Measurements from ENCODE around the gene OPTC.
"Not testable (repeated sequence)": the region's sequence is repeated elsewhere in the genome, so short reads cannot be mapped to it uniquely, and the experiment has no call there.

Gene OPTC

DNA sequence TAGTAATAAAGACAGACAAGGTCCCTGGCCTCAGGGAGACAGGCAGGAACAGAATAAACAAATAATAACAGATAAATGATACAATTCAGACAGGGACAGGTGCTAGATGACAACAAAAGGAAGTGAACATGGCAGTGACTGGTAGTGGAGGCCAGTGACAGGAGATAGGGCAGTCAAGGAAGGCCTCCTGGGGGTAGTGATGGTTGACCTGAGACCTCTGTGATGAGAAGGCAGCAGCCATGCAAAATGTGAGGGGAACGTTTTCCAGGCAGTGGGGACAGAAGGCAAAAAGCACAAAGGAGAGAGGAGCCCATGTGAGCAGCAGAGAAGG lies 18.5 kb downstream of the OPTC start:
- DNase-seq: no peak
- no peaks in the 10 kb centered on the region for H3K27me3 ChIP-seq
- H3K4me1 ChIP-seq: peaks cover 4% of the 10 kb centered on the region
- H3K9me3 ChIP-seq: no peaks in the 10 kb centered on the region
- no peak overlapping the region for H3K4me3 ChIP-seq (ENCODE audit: low read depth, low read length)
- no peaks in the 10 kb centered on the region for H3K36me3 ChIP-seq
- TF ChIP-seq, protein P1, sequence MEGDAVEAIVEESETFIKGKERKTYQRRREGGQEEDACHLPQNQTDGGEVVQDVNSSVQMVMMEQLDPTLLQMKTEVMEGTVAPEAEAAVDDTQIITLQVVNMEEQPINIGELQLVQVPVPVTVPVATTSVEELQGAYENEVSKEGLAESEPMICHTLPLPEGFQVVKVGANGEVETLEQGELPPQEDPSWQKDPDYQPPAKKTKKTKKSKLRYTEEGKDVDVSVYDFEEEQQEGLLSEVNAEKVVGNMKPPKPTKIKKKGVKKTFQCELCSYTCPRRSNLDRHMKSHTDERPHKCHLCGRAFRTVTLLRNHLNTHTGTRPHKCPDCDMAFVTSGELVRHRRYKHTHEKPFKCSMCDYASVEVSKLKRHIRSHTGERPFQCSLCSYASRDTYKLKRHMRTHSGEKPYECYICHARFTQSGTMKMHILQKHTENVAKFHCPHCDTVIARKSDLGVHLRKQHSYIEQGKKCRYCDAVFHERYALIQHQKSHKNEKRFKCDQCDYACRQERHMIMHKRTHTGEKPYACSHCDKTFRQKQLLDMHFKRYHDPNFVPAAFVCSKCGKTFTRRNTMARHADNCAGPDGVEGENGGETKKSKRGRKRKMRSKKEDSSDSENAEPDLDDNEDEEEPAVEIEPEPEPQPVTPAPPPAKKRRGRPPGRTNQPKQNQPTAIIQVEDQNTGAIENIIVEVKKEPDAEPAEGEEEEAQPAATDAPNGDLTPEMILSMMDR (IDR thresholded peaks at IDR 0.05; ENCODE audit: low read depth, low read length): no peak

DNA sequence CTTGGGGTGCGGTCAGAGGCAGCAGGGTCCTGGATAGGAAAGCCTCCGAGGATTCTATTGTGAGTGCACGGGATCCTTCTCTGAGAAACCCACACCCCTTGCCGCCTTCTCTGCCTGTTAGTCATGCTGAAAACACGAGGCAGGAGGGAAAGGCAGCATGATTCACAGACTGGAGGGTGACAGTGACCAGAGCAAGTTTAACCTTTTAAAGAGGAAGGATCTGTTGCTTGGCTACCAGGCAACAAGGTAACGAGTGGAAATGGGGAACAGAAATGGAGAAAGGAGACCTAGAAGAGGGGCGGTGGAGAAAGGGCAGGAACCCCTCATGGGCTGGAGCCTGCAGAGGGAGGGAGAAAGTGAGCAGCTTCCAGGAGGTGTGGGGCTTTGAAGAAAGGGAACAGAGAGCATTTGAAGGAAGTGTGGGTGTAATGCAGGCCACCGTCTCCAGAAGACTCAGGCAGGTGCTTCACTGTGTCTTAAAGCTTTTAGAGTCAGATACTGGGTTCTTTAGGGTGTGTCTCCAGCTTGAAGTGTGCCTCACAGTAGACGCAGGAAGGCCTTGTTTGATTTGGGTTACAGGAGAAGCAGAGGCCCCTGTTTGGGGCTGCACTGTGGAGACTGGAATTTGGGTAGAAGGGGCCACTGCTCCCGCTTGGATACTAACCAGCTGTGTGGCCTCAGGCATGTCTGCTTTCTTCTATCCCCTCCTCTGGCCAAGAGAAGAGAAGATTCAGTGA lies 19.1 kb downstream of the OPTC start:
- no peak for DNase-seq
- H3K9me3 ChIP-seq: no peaks in the 10 kb centered on the region

DNA sequence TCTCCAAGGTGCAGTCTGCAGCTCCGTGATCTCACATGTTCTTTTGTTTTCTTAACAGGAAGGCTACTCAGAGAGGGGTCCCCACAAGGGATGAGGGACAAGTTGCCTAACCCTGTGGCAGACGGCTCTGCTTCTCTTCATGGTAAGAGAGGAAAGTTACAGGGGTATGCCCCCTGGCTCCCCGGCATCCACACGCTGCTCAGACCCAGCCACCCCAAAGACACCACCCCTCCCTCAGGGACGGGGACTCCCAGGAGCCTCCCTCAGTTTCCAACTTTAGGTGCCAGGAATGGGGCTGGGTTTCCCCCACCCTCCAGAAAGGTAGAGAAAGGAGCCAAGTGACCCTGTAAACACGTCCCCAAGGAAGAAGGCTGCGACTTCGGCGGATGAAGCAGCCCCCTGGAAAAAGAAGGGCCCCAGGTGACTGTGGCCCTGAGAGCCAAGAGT lies 19.7 kb downstream of the OPTC start:
- Histone ChIP-seq H3K4me1 (peaks cover 4% of the 10 kb centered on the region), H3K9me3 (no peaks in the 10 kb centered on the region), H3K4me3 (ENCODE audit: low read depth, low read length) (no peak overlapping the region), H3K27me3 (no peaks in the 10 kb centered on the region), H3K36me3 (no peaks in the 10 kb centered on the region)
- DNase-seq: no peak
- TF ChIP-seq, protein P1 (IDR thresholded peaks at IDR 0.05; ENCODE audit: low read depth, low read length): no peak

More for the DNA sequence above, 19.1 kb downstream of the OPTC start:
- H3K36me3 ChIP-seq: no peaks in the 10 kb centered on the region
- H3K27me3 ChIP-seq: no peaks in the 10 kb centered on the region
- TF ChIP-seq, protein P1 (IDR thresholded peaks at IDR 0.05; ENCODE audit: low read depth, low read length): no peak
- H3K4me1 ChIP-seq: peaks cover 4% of the 10 kb centered on the region
- H3K4me3 ChIP-seq (ENCODE audit: low read depth, low read length): no peak overlapping the region

DNA sequence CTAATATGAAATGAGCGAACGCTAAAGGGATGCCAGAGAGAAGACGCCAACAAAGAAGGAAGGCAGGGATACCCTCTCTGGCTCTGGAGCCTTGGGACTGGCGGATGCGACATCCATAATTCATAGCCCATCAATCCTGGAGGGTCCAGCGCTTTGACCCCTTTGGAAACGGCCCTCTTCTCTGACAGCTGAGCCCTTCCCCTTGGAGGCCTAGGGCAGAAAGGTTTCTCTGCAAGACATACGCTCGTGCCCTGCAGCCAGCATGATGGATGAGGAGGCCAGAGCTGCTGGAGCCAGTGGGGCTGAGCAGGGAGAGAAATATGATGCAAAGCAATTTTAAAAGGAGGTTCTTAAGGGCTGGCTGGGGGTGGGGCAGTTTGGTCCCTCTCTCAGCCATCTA lies 22.2 kb downstream of the OPTC start:
- H3K4me1 ChIP-seq: peaks cover 23% of the 10 kb centered on the region

DNA sequence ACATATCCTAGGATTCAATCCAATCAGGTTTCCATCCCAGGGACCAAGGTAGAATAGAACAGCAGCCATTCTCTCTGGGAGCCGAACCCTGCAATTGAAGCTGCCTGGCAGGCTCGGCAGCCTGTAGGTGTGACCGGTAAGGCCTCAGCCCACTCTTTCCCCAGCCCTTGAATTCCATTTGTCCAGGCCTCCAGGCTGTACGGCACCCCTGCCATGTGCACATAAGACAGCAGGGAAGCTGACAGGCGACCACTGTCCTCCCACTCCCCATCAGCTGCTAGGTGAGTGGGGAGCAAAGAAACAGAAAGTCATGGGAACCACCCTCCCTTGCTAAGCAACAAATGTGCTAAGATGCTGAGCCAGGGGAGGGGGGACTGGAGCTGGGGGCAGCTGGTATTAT lies 23.0 kb downstream of the OPTC start:
- H3K4me1 ChIP-seq: peaks cover 30% of the 10 kb centered on the region
- H3K36me3 ChIP-seq: no peaks in the 10 kb centered on the region
- no peaks in the 10 kb centered on the region for H3K9me3 ChIP-seq
- no peaks in the 10 kb centered on the region for H3K27me3 ChIP-seq
- DNase-seq: no peak
- H3K4me3 ChIP-seq (ENCODE audit: low read depth, low read length): no peak overlapping the region
- TF ChIP-seq, protein P1 (IDR thresholded peaks at IDR 0.05; ENCODE audit: low read depth, low read length): no peak

More for the DNA sequence above, 22.2 kb downstream of the OPTC start:
- Histone ChIP-seq H3K4me3 (ENCODE audit: low read depth, low read length) (no peak overlapping the region), H3K9me3 (no peaks in the 10 kb centered on the region), H3K27me3 (no peaks in the 10 kb centered on the region), H3K36me3 (no peaks in the 10 kb centered on the region)
- DNase-seq: no peak
- TF ChIP-seq, protein P1 (IDR thresholded peaks at IDR 0.05; ENCODE audit: low read depth, low read length): no peak

DNA sequence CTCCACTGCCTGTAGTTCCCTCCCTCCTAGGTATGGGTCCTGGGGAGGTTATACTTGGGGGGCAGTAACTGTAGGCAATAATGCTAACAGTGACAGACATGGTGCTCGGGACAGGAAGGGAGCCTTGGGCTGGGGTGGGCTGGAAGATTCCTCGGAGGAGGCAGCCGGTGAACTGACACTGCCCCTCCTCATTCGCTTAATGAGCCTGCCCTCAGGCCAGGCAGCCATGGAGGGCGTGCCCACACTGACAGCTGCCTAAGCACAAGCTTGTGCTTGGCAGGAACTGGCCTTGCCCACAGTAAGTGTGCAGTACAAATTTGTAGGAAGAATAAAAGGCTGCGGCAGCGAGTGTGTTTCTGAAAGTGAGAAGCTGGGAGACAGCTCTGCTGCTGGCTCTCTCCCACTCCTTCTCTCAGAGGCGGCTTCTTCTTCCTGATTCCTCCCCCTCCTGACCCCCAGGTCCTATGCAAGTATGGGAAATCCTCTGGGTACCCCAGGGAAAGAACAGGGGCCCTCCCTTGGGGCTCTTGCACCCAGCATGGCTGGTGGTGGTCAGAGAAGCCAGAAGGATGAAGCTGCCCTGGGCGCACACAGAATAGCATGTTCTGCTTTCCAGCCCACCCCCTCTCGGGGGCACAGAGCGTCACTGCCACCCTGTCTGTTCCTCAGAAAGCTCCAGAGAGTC lies 23.6 kb downstream of the OPTC start:
- TF ChIP-seq, protein P1 (IDR thresholded peaks at IDR 0.05; ENCODE audit: low read depth, low read length): no peak
- Histone ChIP-seq H3K4me3 (ENCODE audit: low read depth, low read length) (no peak overlapping the region), H3K9me3 (no peaks in the 10 kb centered on the region), H3K27me3 (no peaks in the 10 kb centered on the region), H3K4me1 (peaks cover 31% of the 10 kb centered on the region), H3K36me3 (no peaks in the 10 kb centered on the region)
- DNase-seq: peak; percentile 33

DNA sequence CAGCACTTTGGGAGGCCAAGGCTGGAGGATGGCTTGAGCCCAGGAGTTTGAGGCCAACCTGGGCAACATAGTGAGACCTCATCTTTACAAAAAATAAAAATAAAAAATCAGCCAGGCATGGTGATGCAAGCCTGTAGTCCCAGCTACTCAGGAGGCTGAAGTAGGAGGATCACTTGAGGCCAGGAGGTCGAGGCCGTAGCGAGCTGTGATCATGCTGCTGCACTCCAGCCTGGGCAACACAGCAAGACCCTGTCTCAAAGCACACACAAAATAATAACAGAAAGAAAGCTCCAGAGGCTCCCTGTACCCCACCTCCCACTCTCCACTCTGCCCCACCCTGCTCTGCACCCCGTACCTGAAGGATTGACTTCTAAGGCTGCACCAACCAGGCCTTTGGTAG lies 24.2 kb downstream of the OPTC start:
- peaks cover 27% of the 10 kb centered on the region for H3K4me1 ChIP-seq

More for the DNA sequence above, 24.2 kb downstream of the OPTC start:
- H3K9me3 ChIP-seq; H3K4me3 ChIP-seq (ENCODE audit: low read depth, low read length); H3K27me3 ChIP-seq; H3K36me3 ChIP-seq; DNase-seq: not testable (repeated sequence)
